Dedifferentiated amniotic fluid mesenchymal stem cell (primary cell): ENCODE results near the gene FEZF1.
"Not testable (repeated sequence)": the region's sequence is repeated elsewhere in the genome, so short reads cannot be mapped to it uniquely, and the experiment has no call there.

Experiments used
- DNase-seq: peaks from one replicate; pipeline ENCODE4 v3.0.0-alpha.2; 2016; ENCODE audit errors: extremely low spot score

Gene FEZF1

GRCh38 chr7:122307228-122307621 lies 2.7 kb upstream of the FEZF1 start:
- no peak for DNase-seq

GRCh38 chr7:122306320-122307227 lies 2.0 kb upstream of the FEZF1 start:
- DNase-seq, result no peak

- no peak for DNase-seq
Measured at GRCh38 chr7:122305475-122306319, 1.1 kb upstream of the FEZF1 start.

- DNase-seq, result no peak
Measured at GRCh38 chr7:122304996-122305421, 459 bp upstream of the FEZF1 start.

GRCh38 chr7:122303531-122304318 lies 825 bp downstream of the FEZF1 start:
- no peak for DNase-seq

GRCh38 chr7:122302761-122303530 lies 1.6 kb downstream of the FEZF1 start:
- no peak for DNase-seq

- DNase-seq, result no peak
Measured at GRCh38 chr7:122301858-122302760, 2.4 kb downstream of the FEZF1 start.

GRCh38 chr7:122300956-122301833 lies 3.4 kb downstream of the FEZF1 start:
- no peak for DNase-seq

GRCh38 chr7:122300211-122300932 lies 4.2 kb downstream of the FEZF1 start:
- DNase-seq, result no peak

GRCh38 chr7:122299624-122300210 lies 4.8 kb downstream of the FEZF1 start:
- DNase-seq, result no peak

- DNase-seq, result no peak
Measured at GRCh38 chr7:122298618-122299017, 5.9 kb downstream of the FEZF1 start.

GRCh38 chr7:122298131-122298530 lies 6.4 kb downstream of the FEZF1 start:
- no peak for DNase-seq

GRCh38 chr7:122291189-122291588 lies 13.4 kb downstream of the FEZF1 start:
- DNase-seq, result no peak

- DNase-seq, result no peak
Measured at GRCh38 chr7:122290476-122290875, 14.1 kb downstream of the FEZF1 start.

GRCh38 chr7:122289426-122289825 lies 15.1 kb downstream of the FEZF1 start:
- DNase-seq, result no peak

- DNase-seq, result not testable (repeated sequence)
Measured at GRCh38 chr7:122284608-122285007, 19.9 kb downstream of the FEZF1 start.

- no peak for DNase-seq
Measured at GRCh38 chr7:122273117-122273516, 31.4 kb downstream of the FEZF1 start.

GRCh38 chr7:122269241-122269640 lies 35.3 kb downstream of the FEZF1 start:
- no peak for DNase-seq
